AG04450 (cell line): Measurements from ENCODE around the gene STPG2. TPM values are rescaled to one million over a fixed set of nuclear protein-coding genes. Genes with fewer than 3 reads are reported as not detected.
A peak's percentile ranks its signal among the peaks of the same experiment; 100 is the strongest.

Experiments used
- CTCF ChIA-PET: fragments of 300-600, 350-600 bp; formaldehyde crosslinking; extraction: SDS; loops from one replicate; lab custom pipeline; 2022; ENCODE audit warnings: antibody characterized with exemption, inconsistent platforms; lab: Charles Lee
- POLR2A ChIA-PET: fragments of 350-600 bp; formaldehyde crosslinking; extraction: SDS; loops from one replicate; lab custom pipeline; 2021; ENCODE audit warnings: antibody characterized with exemption, inconsistent platforms; lab: Yijun Ruan, JAX
- DNase-seq: peaks from one replicate; pipeline ENCODE4 v3.0.0-alpha.2; 2011; ENCODE audit warnings: low read depth, low spot score
- H3K27ac ChIP-seq: one replicate; pipeline ENCODE4 v1.5.1; 2012; ENCODE audit warnings: low read depth, low read length, control low read depth
- H3K27me3 ChIP-seq: one replicate; pipeline ENCODE4 v1.6.0; 2012; ENCODE audit warnings: low read length; ENCODE audit not compliant: control insufficient read depth, insufficient read depth
- H3K4me3 ChIP-seq: 2 replicates; pipeline ENCODE4 v1.5.1; 2011; ENCODE audit warnings: mild to moderate bottlenecking, low read depth, low read length, control low read depth
- H3K9me3 ChIP-seq: 2 replicates; pipeline ENCODE4 v1.5.1; 2012; ENCODE audit warnings: low read length; ENCODE audit not compliant: control insufficient read depth, insufficient read depth
- polyA plus RNA-seq: library from polyadenylated mRNA; depleted of rRNA; stranded (reverse); fragments of >200 nt; gene quantifications from 2 replicates; pipeline ENCODE4 v1.2.3, GENCODE V29; 2011
- TF ChIP-seq, protein P1 (sequence below): IDR thresholded peaks from 2 replicates; pipeline ENCODE4 v1.5.1; 2011; ENCODE audit warnings: low read depth, low read length, control low read depth, inconsistent platforms

Gene STPG2
- polyA plus RNA-seq, 1 experiment: not detected

DNA sequence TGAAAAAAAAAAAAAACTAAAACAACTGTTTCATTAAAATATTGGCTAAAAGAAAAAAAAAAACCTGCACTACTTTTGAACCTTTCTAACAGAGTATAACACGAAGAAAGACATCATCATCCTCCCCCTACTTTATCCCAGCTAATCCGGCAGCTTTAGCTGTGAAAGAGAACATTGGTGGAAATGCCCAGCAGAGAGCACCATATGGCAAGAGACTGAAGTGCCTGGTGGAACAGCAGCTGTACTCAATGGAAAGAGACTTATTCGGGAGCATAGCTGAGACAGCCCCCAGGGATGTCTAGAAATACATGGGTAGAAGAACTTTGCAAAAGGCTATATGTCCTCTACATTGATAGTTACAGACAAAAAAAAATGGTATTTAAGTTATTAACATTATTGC lies 30.3 kb downstream of the STPG2 start:
- Histone ChIP-seq H3K27ac (no peak overlapping the region), H3K4me3 (no peak overlapping the region), H3K9me3 (no peaks in the 10 kb centered on the region), H3K27me3 (no peaks in the 10 kb centered on the region)
- POLR2A ChIA-PET: no interaction called here
- CTCF ChIA-PET: interaction anchor here (0.7 to 1.8 kb wide), 3 partner anchors 943 to 1350 kb away, joined by 4 to 11 read pairs (median 4); no protein-coding TSS in a partner anchor
- TF ChIP-seq, protein P1, sequence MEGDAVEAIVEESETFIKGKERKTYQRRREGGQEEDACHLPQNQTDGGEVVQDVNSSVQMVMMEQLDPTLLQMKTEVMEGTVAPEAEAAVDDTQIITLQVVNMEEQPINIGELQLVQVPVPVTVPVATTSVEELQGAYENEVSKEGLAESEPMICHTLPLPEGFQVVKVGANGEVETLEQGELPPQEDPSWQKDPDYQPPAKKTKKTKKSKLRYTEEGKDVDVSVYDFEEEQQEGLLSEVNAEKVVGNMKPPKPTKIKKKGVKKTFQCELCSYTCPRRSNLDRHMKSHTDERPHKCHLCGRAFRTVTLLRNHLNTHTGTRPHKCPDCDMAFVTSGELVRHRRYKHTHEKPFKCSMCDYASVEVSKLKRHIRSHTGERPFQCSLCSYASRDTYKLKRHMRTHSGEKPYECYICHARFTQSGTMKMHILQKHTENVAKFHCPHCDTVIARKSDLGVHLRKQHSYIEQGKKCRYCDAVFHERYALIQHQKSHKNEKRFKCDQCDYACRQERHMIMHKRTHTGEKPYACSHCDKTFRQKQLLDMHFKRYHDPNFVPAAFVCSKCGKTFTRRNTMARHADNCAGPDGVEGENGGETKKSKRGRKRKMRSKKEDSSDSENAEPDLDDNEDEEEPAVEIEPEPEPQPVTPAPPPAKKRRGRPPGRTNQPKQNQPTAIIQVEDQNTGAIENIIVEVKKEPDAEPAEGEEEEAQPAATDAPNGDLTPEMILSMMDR: peak; percentile 39
- DNase-seq: no peak

GRCh38 chr4:98110929-98111328 lies 32.3 kb downstream of the STPG2 start:
- TF ChIP-seq, protein P1: no peak
- CTCF ChIA-PET: interaction anchor here (0.6 kb wide), 1 partner anchor 158 kb away, joined by 11 read pairs; no protein-coding TSS in a partner anchor
- Histone ChIP-seq H3K4me3 (no peak overlapping the region), H3K27me3 (no peaks in the 10 kb centered on the region), H3K9me3 (no peaks in the 10 kb centered on the region), H3K27ac (no peak overlapping the region)
- POLR2A ChIA-PET: no interaction called here
- no peak for DNase-seq

GRCh38 chr4:98110214-98110613 lies 33.1 kb downstream of the STPG2 start:
- DNase-seq: no peak
- CTCF ChIA-PET: no interaction called here
- no peak overlapping the region for H3K27ac ChIP-seq
- H3K27me3 ChIP-seq: no peaks in the 10 kb centered on the region
- TF ChIP-seq, protein P1: no peak
- no peaks in the 10 kb centered on the region for H3K9me3 ChIP-seq
- no peak overlapping the region for H3K4me3 ChIP-seq
- POLR2A ChIA-PET: no interaction called here

DNA sequence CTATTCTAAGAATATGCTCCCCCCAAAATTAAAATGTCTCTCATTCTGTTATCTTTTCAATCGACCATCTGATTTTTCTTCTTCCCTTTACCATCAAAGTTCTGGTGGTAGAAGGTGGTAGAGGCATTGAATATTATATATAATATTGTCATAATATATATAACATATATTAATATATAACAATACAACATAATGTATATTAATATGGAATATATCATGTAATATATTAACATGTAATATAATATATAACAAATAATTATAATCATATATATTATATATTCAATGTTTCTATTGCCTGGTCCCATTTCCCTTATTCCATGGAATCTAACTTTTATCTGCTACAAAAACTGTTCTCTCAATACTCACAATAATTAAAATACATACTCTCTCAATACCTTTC lies 40.6 kb downstream of the STPG2 start:
- DNase-seq: no peak
- ChIA-PET CTCF (interaction anchor here (0.6 to 1.1 kb wide), 2 partner anchors 10 to 56 kb away, joined by 3 to 5 read pairs; no protein-coding TSS in a partner anchor), POLR2A (no interaction called here)
- H3K27me3 ChIP-seq: no peaks in the 10 kb centered on the region
- H3K27ac ChIP-seq: no peak overlapping the region
- H3K4me3 ChIP-seq: no peak overlapping the region
- no peaks in the 10 kb centered on the region for H3K9me3 ChIP-seq
- TF ChIP-seq, protein P1: no peak

GRCh38 chr4:98101988-98102387 lies 41.3 kb downstream of the STPG2 start:
- Histone ChIP-seq H3K4me3 (no peak overlapping the region), H3K9me3 (no peaks in the 10 kb centered on the region), H3K27me3 (no peaks in the 10 kb centered on the region), H3K27ac (no peak overlapping the region)
- POLR2A ChIA-PET: no interaction called here
- DNase-seq: no peak
- TF ChIP-seq, protein P1: no peak
- CTCF ChIA-PET: interaction anchor here (1.1 kb wide), 1 partner anchor 9 kb away, joined by 5 read pairs; no protein-coding TSS in a partner anchor
